ENCODE results near the gene PCCA.

DNA sequence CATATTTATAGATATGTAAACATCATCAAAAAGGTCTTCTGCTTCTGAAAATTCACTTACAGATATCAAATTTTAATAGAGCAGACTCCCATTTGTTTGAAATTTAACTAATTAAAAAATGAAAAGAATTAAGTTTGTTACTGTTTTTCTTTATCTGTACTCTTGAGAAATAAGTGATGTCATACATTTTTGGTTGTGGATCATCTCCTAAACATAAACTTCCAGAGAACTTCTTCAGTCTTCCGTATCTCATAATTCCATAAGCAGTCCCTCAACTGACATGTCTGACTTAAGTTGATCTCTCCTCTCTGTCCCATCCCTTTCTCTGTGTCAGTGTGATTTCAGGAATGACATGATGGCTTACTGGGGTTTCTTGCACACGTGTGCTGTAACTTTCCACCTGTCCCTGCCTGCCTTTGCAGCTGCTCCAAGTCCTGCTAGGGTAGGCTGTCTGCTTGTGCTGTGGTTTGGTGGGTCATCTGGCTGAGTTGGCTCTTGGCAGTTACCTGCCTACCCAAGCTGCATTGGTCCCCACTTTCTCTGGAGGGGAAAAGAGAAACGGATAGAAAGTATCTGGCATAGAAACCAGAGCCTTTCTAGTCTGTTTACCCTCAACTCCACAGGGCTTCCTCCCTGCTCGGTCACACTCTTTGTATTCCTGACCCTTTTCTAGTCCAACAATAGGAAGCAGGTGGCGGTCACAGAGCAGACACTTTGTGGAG, 372.6 kb downstream of the PCCA start:
- TF ChIP-seq CTCF (IDR thresholded peaks at IDR 0.05) (no peak), EZH2 (IDR thresholded peaks at IDR 0.05; ENCODE audit: borderline replicate concordance, insufficient read depth, low read depth, low read length, poor library complexity, severe bottlenecking) (no peak)
